K562 (cell line): ENCODE data around the gene PLOD1. TPM values are rescaled to one million over a fixed set of nuclear protein-coding genes. Genes with fewer than 3 reads are reported as not detected.
A peak's percentile ranks its signal among the peaks of the same experiment; 100 is the strongest.

Source experiments
- ATF6 ChIP-seq: sonication (generic); formaldehyde crosslinking; IDR thresholded peaks from 2 replicates; pipeline ENCODE4 v1.4.0; 2020; ENCODE audit warnings: mild to moderate bottlenecking, missing genetic modification reagents
- ATF7 ChIP-seq: fragments of 450-650 bp; IDR thresholded peaks from 2 replicates; pipeline ENCODE4 v1.7.1; 2014; ENCODE audit warnings: mild to moderate bottlenecking, moderate library complexity
- HMG20A ChIP-seq: fragments of 450-650 bp; formaldehyde crosslinking; conservative IDR thresholded peaks from 2 replicates; pipeline ENCODE4 v1.4.0; 2020; ENCODE audit warnings: mild to moderate bottlenecking, mixed read lengths
- HNRNPL ChIP-seq: fragments of 200-400 bp; formaldehyde crosslinking; IDR thresholded peaks from 2 replicates; pipeline ENCODE4 v1.6.1; 2017; ENCODE audit warnings: low read depth, mild to moderate bottlenecking, low read length
- HOXB6 ChIP-seq: fragments of 250-450 bp; sonication (Bioruptor Pico); IDR thresholded peaks from 2 replicates; pipeline ENCODE4 v1.5.1; 2022; ENCODE audit warnings: mild to moderate bottlenecking, borderline replicate concordance
- ILK ChIP-seq: fragments of 450-650 bp; IDR thresholded peaks from 2 replicates; pipeline ENCODE4 v1.6.1; 2016; ENCODE audit warnings: missing genetic modification characterization, low read depth, mild to moderate bottlenecking, missing compliant biosample characterization, moderate library complexity, borderline replicate concordance
- MCM5 ChIP-seq: fragments of 450-650 bp; IDR thresholded peaks from 2 replicates; pipeline ENCODE4 v1.6.1; 2016; ENCODE audit warnings: low read depth
- NCOA1 ChIP-seq: fragments of 450-650 bp; IDR thresholded peaks from 2 replicates; pipeline ENCODE4 v1.6.1; 2016; ENCODE audit warnings: low read depth
- NFE2 ChIP-seq: IDR thresholded peaks from 2 replicates; pipeline ENCODE4 v1.6.1; 2014; ENCODE audit warnings: antibody characterized with exemption, low read depth
- NR3C1 ChIP-seq: sonication (generic); formaldehyde crosslinking; IDR thresholded peaks from 2 replicates; pipeline ENCODE4 v1.8.1; 2022; ENCODE audit warnings: missing genetic modification reagents
- NRF1 ChIP-seq, 2 experiments: fragments of 450-650 bp; IDR thresholded peaks in 1 of 2; conservative IDR thresholded peaks in 1 of 2; 2 replicates each; pipeline ENCODE4 v1.6.1; 2014; ENCODE audit warnings: mild to moderate bottlenecking in 2 of 2
- SAFB ChIP-seq: fragments of 200-400 bp; formaldehyde crosslinking; IDR thresholded peaks from 2 replicates; pipeline ENCODE4 v1.6.1; 2017; ENCODE audit warnings: low read depth, low read length, borderline replicate concordance
- TEAD4 ChIP-seq, 2 experiments: sonication (generic) in 1 of 2; formaldehyde crosslinking in 1 of 2; IDR thresholded peaks; 2 replicates each; pipeline versions ENCODE4 v1.6.1 to v1.8.0; 2012 to 2022; ENCODE audit warnings: borderline replicate concordance in 1 of 2, inconsistent platforms in 1 of 2, low read length in 1 of 2, mild to moderate bottlenecking in 1 of 2, missing genetic modification reagents in 1 of 2
- ZBTB9 ChIP-seq: fragments of 450-650 bp; formaldehyde crosslinking; IDR thresholded peaks from 2 replicates; pipeline ENCODE4 v1.4.0; 2020; ENCODE audit warnings: mild to moderate bottlenecking, moderate library complexity
- ZNF239 ChIP-seq: fragments of 250-450 bp; sonication (Bioruptor Pico); IDR thresholded peaks from 2 replicates; pipeline ENCODE4 v1.4.0; 2020; ENCODE audit warnings: mild to moderate bottlenecking
- polyA plus RNA-seq, 8 experiments: library from polyadenylated mRNA; depleted of rRNA in 4 of 8; stranded (reverse) in 5 of 8; unstranded in 3 of 8; fragments of >200 nt; fragmentation: Nextera tagmentation in 2 of 8; fragmentation: Illumina TruSeq in 1 of 8; extraction: Ambion mirVana in 2 of 8; extraction: Trizol in 1 of 8; gene quantifications; 2 replicates each; pipeline versions ENCODE4 v1.2.1 to v1.2.3, GENCODE V29; 2011 to 2014; ENCODE audit warnings: inconsistent platforms in 1 of 8, missing spikeins in 1 of 8
- total RNA-seq, 7 experiments: library from RNA; depleted of rRNA in 6 of 7; stranded (reverse); fragments of >200 nt in 6 of 7; fragmentation: Illumina TruSeq in 2 of 7; extraction: Trizol in 2 of 7; gene quantifications; 2 replicates each; pipeline versions ENCODE4 v1.2.1 to v1.2.3, GENCODE V29; 2011 to 2021; ENCODE audit warnings: low replicate concordance in 1 of 7
- TF ChIP-seq, protein P1 (sequence below), 2 experiments: fragments of 450-650 bp; IDR thresholded peaks; 2 replicates each; pipeline ENCODE4 v1.6.1; 2016; ENCODE audit warnings: mild to moderate bottlenecking in 2 of 2, borderline replicate concordance in 1 of 2, low read depth in 1 of 2, moderate library complexity in 1 of 2

PLOD1 gene
- total and polyA plus RNA-seq, 9 of the 15 experiments (the other 6 are each of a cell fraction or from before 2014, with no cell fraction given): 16.6 to 90.8 (median 52.7) TPM

DNA sequence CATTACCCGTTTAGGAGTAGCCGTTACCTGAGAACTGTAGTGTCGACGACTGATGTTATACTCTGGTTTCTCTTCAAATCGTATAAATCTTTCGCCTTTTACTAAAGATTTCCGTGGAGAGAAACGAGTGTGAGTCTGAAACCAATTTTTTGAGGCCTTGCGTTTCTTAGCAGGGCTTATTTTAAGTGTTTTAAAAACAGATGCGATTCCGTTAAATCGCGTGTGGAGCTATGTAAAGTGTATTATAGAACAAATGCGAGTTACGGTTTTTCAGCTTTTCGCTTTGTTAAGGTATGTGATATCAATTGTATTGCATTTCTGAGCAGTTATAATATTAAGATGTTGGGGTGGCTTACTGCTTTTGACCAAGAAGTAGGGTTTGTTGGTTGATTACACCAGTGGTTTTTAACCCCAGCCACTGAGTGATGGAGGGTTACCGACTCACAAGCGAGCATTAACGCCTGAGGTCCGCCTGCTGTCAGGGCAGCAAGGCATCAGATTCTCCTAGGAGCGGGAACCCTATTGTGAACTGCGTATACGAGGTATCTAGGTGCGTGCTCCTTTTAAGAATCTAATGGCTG is 26.3 kb upstream of the PLOD1 start (continued):
- TF ChIP-seq ATF6 (CRISPR knock-in tag): peak; percentile 54
- TF ChIP-seq TEAD4 (IDR thresholded peaks at IDR 0.05; ENCODE audit: low read length): peak; percentile 98
- TF ChIP-seq TEAD4 (CRISPR knock-in tag; IDR thresholded peaks at IDR 0.05; ENCODE audit: borderline replicate concordance): peak; percentile 94
- peak; percentile 68 for TF ChIP-seq ZNF239 (CRISPR knock-in tag)
- peak; percentile 94 for TF ChIP-seq HOXB6
- TF ChIP-seq ZBTB9 (CRISPR knock-in tag): peak; percentile 99
- peak; percentile 34; the same call in 1 of the 2 replicates for TF ChIP-seq NFE2
- TF ChIP-seq HMG20A (CRISPR knock-in tag): peak; percentile 75
- TF ChIP-seq SAFB: no peak
- TF ChIP-seq ATF7: peak; percentile 57; the same call in 1 of the 2 replicates
- TF ChIP-seq HNRNPL: peak; percentile 99
- no peak for TF ChIP-seq MCM5
- TF ChIP-seq NR3C1 (CRISPR knock-in tag): peak; percentile 70; the same call in 1 of the 2 replicates
- TF ChIP-seq NCOA1: peak; percentile 76
- peak; percentile 71 for TF ChIP-seq ILK (tag)
- no peak for TF ChIP-seq NRF1 (conservative IDR thresholded peaks at IDR 0.05 in 1 of 2, IDR thresholded peaks at IDR 0.05 in 1 of 2)
- TF ChIP-seq, protein P1, sequence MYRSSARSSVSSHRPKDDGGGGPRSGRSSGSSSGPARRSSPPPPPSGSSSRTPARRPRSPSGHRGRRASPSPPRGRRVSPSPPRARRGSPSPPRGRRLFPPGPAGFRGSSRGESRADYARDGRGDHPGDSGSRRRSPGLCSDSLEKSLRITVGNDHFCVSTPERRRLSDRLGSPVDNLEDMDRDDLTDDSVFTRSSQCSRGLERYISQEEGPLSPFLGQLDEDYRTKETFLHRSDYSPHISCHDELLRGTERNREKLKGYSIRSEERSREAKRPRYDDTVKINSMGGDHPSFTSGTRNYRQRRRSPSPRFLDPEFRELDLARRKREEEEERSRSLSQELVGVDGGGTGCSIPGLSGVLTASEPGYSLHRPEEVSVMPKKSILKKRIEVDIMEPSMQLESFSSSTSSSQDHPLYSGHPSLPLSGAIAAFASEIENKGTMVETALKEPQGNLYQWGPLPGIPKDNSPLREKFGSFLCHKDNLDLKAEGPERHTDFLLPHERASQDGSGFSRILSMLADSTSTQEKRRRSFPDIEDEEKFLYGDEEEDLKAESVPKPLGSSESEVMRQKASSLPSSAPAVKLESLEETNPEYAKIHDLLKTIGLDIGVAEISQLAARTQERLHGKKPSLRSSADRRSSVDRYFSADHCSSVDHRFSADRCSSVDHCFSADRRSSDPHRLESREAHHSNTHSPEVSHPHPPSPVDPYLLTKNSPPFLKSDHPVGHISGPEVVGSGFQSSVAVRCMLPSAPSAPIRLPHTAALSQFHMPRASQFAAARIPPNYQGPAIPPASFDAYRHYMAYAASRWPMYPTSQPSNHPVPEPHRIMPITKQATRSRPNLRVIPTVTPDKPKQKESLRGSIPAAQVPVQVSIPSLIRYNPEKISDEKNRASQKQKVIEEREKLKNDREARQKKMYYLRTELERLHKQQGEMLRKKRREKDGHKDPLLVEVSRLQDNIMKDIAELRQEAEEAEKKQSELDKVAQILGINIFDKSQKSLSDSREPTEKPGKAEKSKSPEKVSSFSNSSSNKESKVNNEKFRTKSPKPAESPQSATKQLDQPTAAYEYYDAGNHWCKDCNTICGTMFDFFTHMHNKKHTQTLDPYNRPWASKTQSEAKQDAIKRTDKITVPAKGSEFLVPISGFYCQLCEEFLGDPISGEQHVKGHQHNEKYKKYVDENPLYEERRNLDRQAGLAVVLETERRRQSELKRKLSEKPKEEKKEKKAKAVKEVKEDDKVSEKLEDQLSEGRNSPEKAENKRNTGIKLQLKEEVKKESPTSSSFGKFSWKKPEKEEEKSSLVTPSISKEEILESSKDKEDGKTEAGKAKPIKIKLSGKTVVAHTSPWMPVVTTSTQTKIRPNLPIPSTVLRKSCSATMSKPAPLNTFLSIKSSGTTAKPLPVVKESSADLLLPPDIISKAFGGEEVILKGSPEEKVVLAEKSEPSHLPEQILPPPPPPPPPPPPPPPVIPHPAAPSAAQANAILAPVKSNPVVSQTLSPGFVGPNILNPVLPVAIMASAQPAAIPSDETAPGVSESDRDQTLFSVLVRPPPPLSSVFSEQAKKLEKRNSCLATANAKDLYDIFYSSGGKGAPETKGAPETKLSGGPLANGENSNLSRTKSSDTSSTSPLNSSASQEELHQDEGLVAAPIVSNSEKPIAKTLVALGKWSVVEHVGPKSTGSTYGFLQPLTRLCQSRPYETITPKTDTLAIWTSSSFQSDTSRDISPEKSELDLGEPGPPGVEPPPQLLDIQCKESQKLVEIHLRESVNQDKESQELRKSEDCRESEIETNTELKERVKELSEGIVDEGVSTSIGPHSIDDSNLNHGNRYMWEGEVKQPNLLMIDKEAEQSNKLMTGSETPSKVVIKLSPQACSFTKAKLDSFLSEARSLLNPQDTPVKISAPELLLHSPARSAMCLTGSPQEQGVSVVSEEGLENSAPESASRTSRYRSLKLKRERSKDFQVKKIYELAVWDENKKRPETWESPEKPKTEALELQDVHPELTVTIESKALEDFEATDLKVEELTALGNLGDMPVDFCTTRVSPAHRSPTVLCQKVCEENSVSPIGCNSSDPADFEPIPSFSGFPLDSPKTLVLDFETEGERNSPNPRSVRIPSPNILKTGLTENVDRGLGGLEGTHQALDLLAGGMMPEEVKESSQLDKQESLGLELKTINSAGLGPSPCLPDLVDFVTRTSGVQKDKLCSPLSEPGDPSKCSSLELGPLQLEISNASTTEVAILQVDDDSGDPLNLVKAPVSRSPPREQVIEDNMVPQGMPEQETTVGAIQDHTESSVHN (IDR thresholded peaks at IDR 0.05; ENCODE audit: borderline replicate concordance in 1 of 2, low read depth in 1 of 2): peak in 1 of 2 experiments; percentile 100; a peak in 3 of 4 replicates
